Measurements from ENCODE around the gene PCSK1.

GRCh38 chr5:96344678-96345577, 88.1 kb downstream of the PCSK1 start:
- no peak for TF ChIP-seq EZH2 (IDR thresholded peaks at IDR 0.05; ENCODE audit: insufficient read depth, poor library complexity, severe bottlenecking)
- TF ChIP-seq EZH2phosphoT487 (IDR thresholded peaks at IDR 0.05; ENCODE audit: insufficient read depth, low read depth) = no peak

Measured in GM23248 (cell line).